ENCODE data around the gene PARS2. TPM values are rescaled to one million over a fixed set of nuclear protein-coding genes. Genes with fewer than 3 reads are reported as not detected.

PARS2 gene
- total RNA-seq, 1 donor from 2014 or later, result 5.4 TPM

DNA sequence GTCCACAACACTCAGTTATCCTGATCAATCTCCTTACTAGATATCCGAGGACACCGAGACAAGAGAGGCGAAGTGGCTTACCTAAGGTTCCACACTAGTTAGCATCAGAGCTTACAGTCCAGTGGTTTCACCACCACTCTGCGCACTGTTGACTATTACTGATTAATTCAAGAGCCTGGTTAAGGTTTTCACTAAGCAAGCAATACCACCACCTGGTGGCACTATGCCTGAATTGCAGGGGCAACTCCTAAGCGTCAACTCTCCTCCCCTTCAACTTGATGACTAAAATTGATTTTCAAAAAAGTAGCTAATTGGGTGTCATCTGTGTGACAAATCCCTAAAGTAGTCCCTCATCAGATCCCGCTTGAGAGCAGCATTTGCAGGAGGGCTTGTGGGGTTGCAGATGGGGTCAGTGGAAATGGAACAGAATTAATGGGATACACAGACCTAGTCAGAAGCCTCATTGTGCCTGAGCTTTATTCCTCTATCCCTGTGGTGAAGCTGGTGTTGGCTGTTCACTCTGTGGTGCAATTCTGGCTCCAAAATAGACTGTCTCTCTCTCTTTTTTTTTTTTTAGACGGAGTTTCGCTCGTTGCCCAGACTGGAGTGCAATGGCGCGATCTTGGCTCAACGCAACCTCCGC is 27.7 kb upstream of the PARS2 start:
- peaks cover 9% of the 10 kb centered on the region for H3K27me3 ChIP-seq (ENCODE audit: insufficient read depth, low read length)
- H3K4me1 ChIP-seq (ENCODE audit: insufficient read depth, low read length), result no peaks in the 10 kb centered on the region
- Mint-ChIP-seq H3K27me3 (ENCODE audit: low read depth, unreplicated experiment) (peaks cover 26% of the 10 kb centered on the region), H3K9me3 (ENCODE audit: unreplicated experiment) (peaks cover 5% of the 10 kb centered on the region), H3K36me3 (ENCODE audit: low read depth, unreplicated experiment) (peaks cover 1% of the 10 kb centered on the region), H3K4me1 (ENCODE audit: low read depth, unreplicated experiment) (peaks cover 9% of the 10 kb centered on the region), H3K4me3 (ENCODE audit: unreplicated experiment) (no peak overlapping the region), H3K27ac (ENCODE audit: unreplicated experiment) (no peak overlapping the region)
- no peak overlapping the region for H3K9ac ChIP-seq (ENCODE audit: low read length)
- no peaks in the 10 kb centered on the region for H3K79me2 ChIP-seq (ENCODE audit: insufficient read depth, low read length)
- no peak overlapping the region for H3K4me2 ChIP-seq (ENCODE audit: low read length)
- no peaks in the 10 kb centered on the region for H3K36me3 ChIP-seq (ENCODE audit: insufficient read depth, low read length)
- no peak overlapping the region for H2AFZ ChIP-seq (ENCODE audit: low read depth, low read length)
- no peak overlapping the region for H3K4me3 ChIP-seq (ENCODE audit: insufficient read depth, low read depth, low read length)
- TF ChIP-seq EZH2 (IDR thresholded peaks at IDR 0.05; ENCODE audit: insufficient read depth, low read length), result no peak
- TF ChIP-seq, protein P1, sequence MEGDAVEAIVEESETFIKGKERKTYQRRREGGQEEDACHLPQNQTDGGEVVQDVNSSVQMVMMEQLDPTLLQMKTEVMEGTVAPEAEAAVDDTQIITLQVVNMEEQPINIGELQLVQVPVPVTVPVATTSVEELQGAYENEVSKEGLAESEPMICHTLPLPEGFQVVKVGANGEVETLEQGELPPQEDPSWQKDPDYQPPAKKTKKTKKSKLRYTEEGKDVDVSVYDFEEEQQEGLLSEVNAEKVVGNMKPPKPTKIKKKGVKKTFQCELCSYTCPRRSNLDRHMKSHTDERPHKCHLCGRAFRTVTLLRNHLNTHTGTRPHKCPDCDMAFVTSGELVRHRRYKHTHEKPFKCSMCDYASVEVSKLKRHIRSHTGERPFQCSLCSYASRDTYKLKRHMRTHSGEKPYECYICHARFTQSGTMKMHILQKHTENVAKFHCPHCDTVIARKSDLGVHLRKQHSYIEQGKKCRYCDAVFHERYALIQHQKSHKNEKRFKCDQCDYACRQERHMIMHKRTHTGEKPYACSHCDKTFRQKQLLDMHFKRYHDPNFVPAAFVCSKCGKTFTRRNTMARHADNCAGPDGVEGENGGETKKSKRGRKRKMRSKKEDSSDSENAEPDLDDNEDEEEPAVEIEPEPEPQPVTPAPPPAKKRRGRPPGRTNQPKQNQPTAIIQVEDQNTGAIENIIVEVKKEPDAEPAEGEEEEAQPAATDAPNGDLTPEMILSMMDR (IDR thresholded peaks at IDR 0.05; ENCODE audit: insufficient read depth, low read depth, low read length), result peak; percentile 56
- peaks cover 6% of the 10 kb centered on the region for H3K9me3 ChIP-seq (ENCODE audit: insufficient read depth, low read depth, low read length)
- FAIRE-seq, result no peak
- H4K20me1 ChIP-seq (ENCODE audit: insufficient read depth, low read length), result no peaks in the 10 kb centered on the region
- DNase-seq (ENCODE audit: low read depth), result no peak
- H3K27ac ChIP-seq (ENCODE audit: low read depth, low read length), result no peak overlapping the region

GRCh38 chr1:54788459-54788858 is 24.1 kb upstream of the PARS2 start:
- TF ChIP-seq EZH2 (IDR thresholded peaks at IDR 0.05; ENCODE audit: insufficient read depth, low read length), result no peak
- TF ChIP-seq, protein P1 (IDR thresholded peaks at IDR 0.05; ENCODE audit: insufficient read depth, low read depth, low read length), result no peak
- no peak overlapping the region for H3K27ac ChIP-seq (ENCODE audit: low read depth, low read length)

GRCh38 chr1:54787604-54788003 is 23.3 kb upstream of the PARS2 start:
- Histone ChIP-seq H3K4me1 (ENCODE audit: insufficient read depth, low read length) (no peaks in the 10 kb centered on the region), H4K20me1 (ENCODE audit: insufficient read depth, low read length) (no peaks in the 10 kb centered on the region), H3K4me2 (ENCODE audit: low read length) (no peak overlapping the region), H2AFZ (ENCODE audit: low read depth, low read length) (no peak overlapping the region), H3K4me3 (ENCODE audit: insufficient read depth, low read depth, low read length) (no peak overlapping the region), H3K27me3 (ENCODE audit: insufficient read depth, low read length) (peaks cover 20% of the 10 kb centered on the region), H3K9me3 (ENCODE audit: insufficient read depth, low read depth, low read length) (peaks cover 6% of the 10 kb centered on the region), H3K36me3 (ENCODE audit: insufficient read depth, low read length) (no peaks in the 10 kb centered on the region), H3K79me2 (ENCODE audit: insufficient read depth, low read length) (no peaks in the 10 kb centered on the region), H3K9ac (ENCODE audit: low read length) (no peak overlapping the region), H3K27ac (ENCODE audit: low read depth, low read length) (no peak overlapping the region)
- H3K27me3 Mint-ChIP-seq (ENCODE audit: low read depth, unreplicated experiment), result peaks cover 54% of the 10 kb centered on the region
- H3K4me3 Mint-ChIP-seq (ENCODE audit: unreplicated experiment), result no peak overlapping the region
- DNase-seq (ENCODE audit: low read depth), result no peak
- no peak overlapping the region for H3K27ac Mint-ChIP-seq (ENCODE audit: unreplicated experiment)
- H3K4me1 Mint-ChIP-seq (ENCODE audit: low read depth, unreplicated experiment), result no peaks in the 10 kb centered on the region
- TF ChIP-seq EZH2 (IDR thresholded peaks at IDR 0.05; ENCODE audit: insufficient read depth, low read length), result no peak
- TF ChIP-seq, protein P1 (IDR thresholded peaks at IDR 0.05; ENCODE audit: insufficient read depth, low read depth, low read length), result no peak
- no peak for FAIRE-seq
- H3K36me3 Mint-ChIP-seq (ENCODE audit: low read depth, unreplicated experiment), result peaks cover 1% of the 10 kb centered on the region
- H3K9me3 Mint-ChIP-seq (ENCODE audit: unreplicated experiment), result peaks cover 7% of the 10 kb centered on the region

More at GRCh38 chr1:54788459-54788858, 24.1 kb upstream of the PARS2 start:
- H3K9me3 Mint-ChIP-seq (ENCODE audit: unreplicated experiment), result peaks cover 7% of the 10 kb centered on the region
- no peak overlapping the region for H3K4me3 Mint-ChIP-seq (ENCODE audit: unreplicated experiment)
- peaks cover 6% of the 10 kb centered on the region for H3K9me3 ChIP-seq (ENCODE audit: insufficient read depth, low read depth, low read length)
- H3K36me3 Mint-ChIP-seq (ENCODE audit: low read depth, unreplicated experiment), result peaks cover 1% of the 10 kb centered on the region
- no peak for DNase-seq (ENCODE audit: low read depth)
- no peaks in the 10 kb centered on the region for H3K36me3 ChIP-seq (ENCODE audit: insufficient read depth, low read length)
- no peaks in the 10 kb centered on the region for H4K20me1 ChIP-seq (ENCODE audit: insufficient read depth, low read length)
- peaks cover 18% of the 10 kb centered on the region for H3K27me3 ChIP-seq (ENCODE audit: insufficient read depth, low read length)
- no peak overlapping the region for H2AFZ ChIP-seq (ENCODE audit: low read depth, low read length)
- no peak overlapping the region for H3K4me3 ChIP-seq (ENCODE audit: insufficient read depth, low read depth, low read length)
- no peak overlapping the region for H3K4me2 ChIP-seq (ENCODE audit: low read length)
- H3K9ac ChIP-seq (ENCODE audit: low read length), result no peak overlapping the region
- no peak overlapping the region for H3K27ac Mint-ChIP-seq (ENCODE audit: unreplicated experiment)
- H3K4me1 ChIP-seq (ENCODE audit: insufficient read depth, low read length), result no peaks in the 10 kb centered on the region
- FAIRE-seq, result no peak
- no peaks in the 10 kb centered on the region for H3K79me2 ChIP-seq (ENCODE audit: insufficient read depth, low read length)
- H3K27me3 Mint-ChIP-seq (ENCODE audit: low read depth, unreplicated experiment), result peaks cover 47% of the 10 kb centered on the region
- H3K4me1 Mint-ChIP-seq (ENCODE audit: low read depth, unreplicated experiment), result no peaks in the 10 kb centered on the region

All from astrocyte (in vitro differentiated cells and primary cell).